DND-41 (cell line): ENCODE data around the gene CRTAC1.

Source experiments
- EZH2 ChIP-seq: IDR thresholded peaks from 3 replicates; pipeline ENCODE4 v1.6.1; 2012; ENCODE audit warnings: borderline replicate concordance, low read depth, mild to moderate bottlenecking, moderate library complexity, low read length, inconsistent platforms; ENCODE audit not compliant: severe bottlenecking
- TF ChIP-seq, protein P1 (sequence below): IDR thresholded peaks from 2 replicates; pipeline ENCODE4 v1.5.1; 2012; ENCODE audit warnings: borderline replicate concordance, low read length, moderate library complexity, mild to moderate bottlenecking; ENCODE audit not compliant: poor library complexity, severe bottlenecking; ENCODE audit errors: extremely low read depth

DNA sequence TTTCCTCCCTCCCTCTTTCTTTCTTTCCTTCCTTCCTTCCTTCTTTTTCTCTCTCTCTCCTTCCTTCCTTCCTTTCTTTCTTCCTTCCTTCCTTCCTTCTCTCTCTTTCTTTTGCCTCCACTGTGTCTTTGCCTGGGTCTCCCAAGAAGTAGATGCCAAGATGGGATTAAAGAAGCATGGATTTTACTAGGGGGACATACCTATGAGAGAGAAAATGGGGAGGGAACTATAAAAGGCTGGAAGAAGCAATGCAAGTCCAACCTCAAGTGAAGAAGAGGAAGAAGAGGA lies 33.3 kb upstream of the CRTAC1 start:
- TF ChIP-seq, protein P1, sequence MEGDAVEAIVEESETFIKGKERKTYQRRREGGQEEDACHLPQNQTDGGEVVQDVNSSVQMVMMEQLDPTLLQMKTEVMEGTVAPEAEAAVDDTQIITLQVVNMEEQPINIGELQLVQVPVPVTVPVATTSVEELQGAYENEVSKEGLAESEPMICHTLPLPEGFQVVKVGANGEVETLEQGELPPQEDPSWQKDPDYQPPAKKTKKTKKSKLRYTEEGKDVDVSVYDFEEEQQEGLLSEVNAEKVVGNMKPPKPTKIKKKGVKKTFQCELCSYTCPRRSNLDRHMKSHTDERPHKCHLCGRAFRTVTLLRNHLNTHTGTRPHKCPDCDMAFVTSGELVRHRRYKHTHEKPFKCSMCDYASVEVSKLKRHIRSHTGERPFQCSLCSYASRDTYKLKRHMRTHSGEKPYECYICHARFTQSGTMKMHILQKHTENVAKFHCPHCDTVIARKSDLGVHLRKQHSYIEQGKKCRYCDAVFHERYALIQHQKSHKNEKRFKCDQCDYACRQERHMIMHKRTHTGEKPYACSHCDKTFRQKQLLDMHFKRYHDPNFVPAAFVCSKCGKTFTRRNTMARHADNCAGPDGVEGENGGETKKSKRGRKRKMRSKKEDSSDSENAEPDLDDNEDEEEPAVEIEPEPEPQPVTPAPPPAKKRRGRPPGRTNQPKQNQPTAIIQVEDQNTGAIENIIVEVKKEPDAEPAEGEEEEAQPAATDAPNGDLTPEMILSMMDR, result no peak
- TF ChIP-seq EZH2, result no peak
